GM23338 (cell line): ENCODE measurements around the gene MORN4.

Source experiments
- CREB1 ChIP-seq: fragments of 250-450 bp; sonication (Bioruptor Pico); IDR thresholded peaks from 2 replicates; pipeline ENCODE4 v1.5.0; 2020; ENCODE audit warnings: low read depth, mild to moderate bottlenecking, moderate library complexity
- EZH2 ChIP-seq: fragments of 200-600 bp; sonication (generic); IDR thresholded peaks from one replicate; pipeline ENCODE4 v1.8.0; 2017; ENCODE audit warnings: antibody characterized with exemption, mild to moderate bottlenecking, low read depth; ENCODE audit not compliant: unreplicated experiment
- EZH2phosphoT487 ChIP-seq: fragments of 200-600 bp; sonication (generic); IDR thresholded peaks from one replicate; pipeline ENCODE4 v1.8.1; 2018; ENCODE audit warnings: antibody characterized with exemption; ENCODE audit not compliant: unreplicated experiment
- JUNB ChIP-seq: IDR thresholded peaks from one replicate; pipeline ENCODE4 v1.6.1; 2016; ENCODE audit warnings: antibody characterized with exemption; ENCODE audit not compliant: unreplicated experiment
- NANOG ChIP-seq: IDR thresholded peaks from 2 replicates; pipeline ENCODE4 v1.6.1; 2016; ENCODE audit warnings: antibody characterized with exemption, borderline replicate concordance
- POLR2AphosphoS5 ChIP-seq: IDR thresholded peaks from 2 replicates; pipeline ENCODE4 v1.6.1; 2016; ENCODE audit warnings: antibody characterized with exemption, low read depth
- ZNF114 ChIP-seq: fragments of 250-450 bp; sonication (Bioruptor Pico); IDR thresholded peaks from 2 replicates; pipeline ENCODE4 v1.5.0; 2020; ENCODE audit warnings: mild to moderate bottlenecking, moderate library complexity
- ZNF331 ChIP-seq: fragments of 250-450 bp; sonication (Bioruptor Pico); IDR thresholded peaks from 2 replicates; pipeline ENCODE4 v1.5.0; 2020; ENCODE audit warnings: low read depth, mild to moderate bottlenecking, moderate library complexity
- TF ChIP-seq, protein P1 (sequence below): IDR thresholded peaks from one replicate; pipeline ENCODE4 v1.6.1; 2018; ENCODE audit warnings: antibody characterized with exemption; ENCODE audit not compliant: unreplicated experiment
- TF ChIP-seq, protein P2 (sequence below), 2 experiments: fragments of 200-600 bp in 1 of 2; sonication (generic) in 1 of 2; conservative IDR thresholded peaks; 2 replicates each; pipeline versions ENCODE4 v1.5.1 to v1.6.1; 2016 to 2017; ENCODE audit warnings: antibody characterized with exemption in 2 of 2, low read depth in 2 of 2, mild to moderate bottlenecking in 2 of 2, moderate library complexity in 1 of 2
- TF ChIP-seq, protein P3 (sequence below): IDR thresholded peaks from 2 replicates; pipeline ENCODE4 v1.6.1; 2016; ENCODE audit warnings: antibody characterized with exemption

DNA sequence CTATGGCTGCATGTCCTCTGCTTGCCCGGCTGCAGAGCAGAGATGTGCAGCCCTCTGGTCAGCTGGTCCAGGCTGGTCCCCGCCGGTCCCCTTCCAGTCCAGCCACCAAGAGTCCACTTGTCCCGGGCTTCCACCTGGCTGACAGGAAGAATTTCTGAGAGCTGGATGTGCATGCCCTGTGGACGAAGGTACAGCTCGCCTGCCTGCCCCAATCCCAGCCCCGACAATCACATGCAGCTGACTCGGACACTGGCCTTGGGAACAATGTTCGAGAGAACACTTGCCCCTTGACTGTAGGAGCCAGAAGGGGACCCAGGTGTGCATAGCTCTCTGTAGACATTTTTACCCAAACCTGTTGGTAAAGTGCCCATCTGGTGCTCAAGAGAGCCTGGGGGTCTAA lies 41.9 kb upstream of the MORN4 start:
- TF ChIP-seq POLR2AphosphoS5, result no peak
- TF ChIP-seq, protein P1, sequence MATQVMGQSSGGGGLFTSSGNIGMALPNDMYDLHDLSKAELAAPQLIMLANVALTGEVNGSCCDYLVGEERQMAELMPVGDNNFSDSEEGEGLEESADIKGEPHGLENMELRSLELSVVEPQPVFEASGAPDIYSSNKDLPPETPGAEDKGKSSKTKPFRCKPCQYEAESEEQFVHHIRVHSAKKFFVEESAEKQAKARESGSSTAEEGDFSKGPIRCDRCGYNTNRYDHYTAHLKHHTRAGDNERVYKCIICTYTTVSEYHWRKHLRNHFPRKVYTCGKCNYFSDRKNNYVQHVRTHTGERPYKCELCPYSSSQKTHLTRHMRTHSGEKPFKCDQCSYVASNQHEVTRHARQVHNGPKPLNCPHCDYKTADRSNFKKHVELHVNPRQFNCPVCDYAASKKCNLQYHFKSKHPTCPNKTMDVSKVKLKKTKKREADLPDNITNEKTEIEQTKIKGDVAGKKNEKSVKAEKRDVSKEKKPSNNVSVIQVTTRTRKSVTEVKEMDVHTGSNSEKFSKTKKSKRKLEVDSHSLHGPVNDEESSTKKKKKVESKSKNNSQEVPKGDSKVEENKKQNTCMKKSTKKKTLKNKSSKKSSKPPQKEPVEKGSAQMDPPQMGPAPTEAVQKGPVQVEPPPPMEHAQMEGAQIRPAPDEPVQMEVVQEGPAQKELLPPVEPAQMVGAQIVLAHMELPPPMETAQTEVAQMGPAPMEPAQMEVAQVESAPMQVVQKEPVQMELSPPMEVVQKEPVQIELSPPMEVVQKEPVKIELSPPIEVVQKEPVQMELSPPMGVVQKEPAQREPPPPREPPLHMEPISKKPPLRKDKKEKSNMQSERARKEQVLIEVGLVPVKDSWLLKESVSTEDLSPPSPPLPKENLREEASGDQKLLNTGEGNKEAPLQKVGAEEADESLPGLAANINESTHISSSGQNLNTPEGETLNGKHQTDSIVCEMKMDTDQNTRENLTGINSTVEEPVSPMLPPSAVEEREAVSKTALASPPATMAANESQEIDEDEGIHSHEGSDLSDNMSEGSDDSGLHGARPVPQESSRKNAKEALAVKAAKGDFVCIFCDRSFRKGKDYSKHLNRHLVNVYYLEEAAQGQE, result no peak
- TF ChIP-seq, protein P2, sequence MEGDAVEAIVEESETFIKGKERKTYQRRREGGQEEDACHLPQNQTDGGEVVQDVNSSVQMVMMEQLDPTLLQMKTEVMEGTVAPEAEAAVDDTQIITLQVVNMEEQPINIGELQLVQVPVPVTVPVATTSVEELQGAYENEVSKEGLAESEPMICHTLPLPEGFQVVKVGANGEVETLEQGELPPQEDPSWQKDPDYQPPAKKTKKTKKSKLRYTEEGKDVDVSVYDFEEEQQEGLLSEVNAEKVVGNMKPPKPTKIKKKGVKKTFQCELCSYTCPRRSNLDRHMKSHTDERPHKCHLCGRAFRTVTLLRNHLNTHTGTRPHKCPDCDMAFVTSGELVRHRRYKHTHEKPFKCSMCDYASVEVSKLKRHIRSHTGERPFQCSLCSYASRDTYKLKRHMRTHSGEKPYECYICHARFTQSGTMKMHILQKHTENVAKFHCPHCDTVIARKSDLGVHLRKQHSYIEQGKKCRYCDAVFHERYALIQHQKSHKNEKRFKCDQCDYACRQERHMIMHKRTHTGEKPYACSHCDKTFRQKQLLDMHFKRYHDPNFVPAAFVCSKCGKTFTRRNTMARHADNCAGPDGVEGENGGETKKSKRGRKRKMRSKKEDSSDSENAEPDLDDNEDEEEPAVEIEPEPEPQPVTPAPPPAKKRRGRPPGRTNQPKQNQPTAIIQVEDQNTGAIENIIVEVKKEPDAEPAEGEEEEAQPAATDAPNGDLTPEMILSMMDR (conservative IDR thresholded peaks at IDR 0.05; ENCODE audit: low read depth in 2 of 2), result no peak
- TF ChIP-seq ZNF114 (CRISPR knock-in tag), result no peak
- TF ChIP-seq EZH2, result no peak
- TF ChIP-seq, protein P3, sequence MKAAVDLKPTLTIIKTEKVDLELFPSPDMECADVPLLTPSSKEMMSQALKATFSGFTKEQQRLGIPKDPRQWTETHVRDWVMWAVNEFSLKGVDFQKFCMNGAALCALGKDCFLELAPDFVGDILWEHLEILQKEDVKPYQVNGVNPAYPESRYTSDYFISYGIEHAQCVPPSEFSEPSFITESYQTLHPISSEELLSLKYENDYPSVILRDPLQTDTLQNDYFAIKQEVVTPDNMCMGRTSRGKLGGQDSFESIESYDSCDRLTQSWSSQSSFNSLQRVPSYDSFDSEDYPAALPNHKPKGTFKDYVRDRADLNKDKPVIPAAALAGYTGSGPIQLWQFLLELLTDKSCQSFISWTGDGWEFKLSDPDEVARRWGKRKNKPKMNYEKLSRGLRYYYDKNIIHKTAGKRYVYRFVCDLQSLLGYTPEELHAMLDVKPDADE, result no peak
- no peak for TF ChIP-seq CREB1
- TF ChIP-seq EZH2phosphoT487, result no peak
- no peak for TF ChIP-seq NANOG
- TF ChIP-seq ZNF331, result no peak
- TF ChIP-seq JUNB, result no peak
